Stimulated activated naive B cell treated with anti-CD40 and anti-IgM and Interleukin-4, amounts not matched to agents 10 μg/mL and 1 μg/mL and 100 μg/mL, for 72 hours (primary cell): Measurements from ENCODE around the gene CCDC13.

Experiments used
- ATAC-seq, 2 donors: fragments of 150-1000 bp; cut with Tn5 transposase; replicated peaks; 2 replicates each; pipeline ENCODE4 v1.10.0; 2021; ENCODE audit warnings: moderate library complexity in 1 of 2
- DNase-seq: peaks from one replicate; pipeline ENCODE4 v3.0.0; 2021
- H3K27ac Mint-ChIP-seq: one replicate; pipeline ENCODE4 v1.8.0; 2022; ENCODE audit warnings: mild to moderate bottlenecking, mixed read lengths
- H3K27me3 Mint-ChIP-seq, 2 donors: one replicate each; pipeline ENCODE4 v1.8.0; 2022; ENCODE audit warnings: mixed read lengths in 2 of 2
- H3K36me3 Mint-ChIP-seq, 2 donors: one replicate each; pipeline ENCODE4 v1.8.0; 2022; ENCODE audit warnings: mixed read lengths in 2 of 2, mild to moderate bottlenecking in 1 of 2
- H3K4me1 Mint-ChIP-seq, 2 donors: one replicate each; pipeline ENCODE4 v1.8.0; 2022; ENCODE audit warnings: mixed read lengths in 2 of 2, mild to moderate bottlenecking in 1 of 2
- H3K4me3 Mint-ChIP-seq, 2 donors: one replicate each; pipeline ENCODE4 v1.8.0; 2022; ENCODE audit warnings: mild to moderate bottlenecking in 2 of 2, mixed read lengths in 2 of 2, moderate library complexity in 1 of 2
- H3K9me3 Mint-ChIP-seq, 2 donors: one replicate each; pipeline ENCODE4 v1.8.0; 2022; ENCODE audit warnings: mixed read lengths in 2 of 2, mild to moderate bottlenecking in 1 of 2

The CCDC13 gene

DNA sequence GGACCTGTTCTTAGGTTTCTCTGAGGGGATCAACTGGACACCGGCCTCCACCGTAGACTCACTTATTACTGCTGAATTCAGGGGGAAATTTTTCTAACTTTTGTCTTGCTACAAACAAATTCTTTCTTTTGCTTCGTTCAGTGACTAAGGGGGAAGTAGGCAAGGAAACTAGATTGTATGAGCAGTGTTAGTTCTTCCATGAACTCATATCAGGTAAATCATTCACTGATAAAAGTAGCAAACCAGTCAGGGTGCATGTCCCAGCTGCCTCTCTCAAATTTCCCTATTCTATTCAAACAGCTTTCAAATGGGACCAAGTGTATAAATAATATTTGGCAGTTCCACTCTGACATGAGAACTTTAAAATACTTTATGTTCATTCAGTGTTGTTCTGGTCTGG is 7.3 kb upstream of the CCDC13 start:
- Mint-ChIP-seq H3K27me3 (no peaks in the 10 kb centered on the region), H3K27ac (no peak overlapping the region), H3K9me3 (no peaks in the 10 kb centered on the region), H3K4me1 (peaks cover 0 to 13% of the 10 kb centered on the region in 2 donors), H3K4me3 (no peak overlapping the region), H3K36me3 (peaks cover 9% of the 10 kb centered on the region in 2 donors)
- peak; percentile 45 to 56 for ATAC-seq
- no peak for DNase-seq

DNA sequence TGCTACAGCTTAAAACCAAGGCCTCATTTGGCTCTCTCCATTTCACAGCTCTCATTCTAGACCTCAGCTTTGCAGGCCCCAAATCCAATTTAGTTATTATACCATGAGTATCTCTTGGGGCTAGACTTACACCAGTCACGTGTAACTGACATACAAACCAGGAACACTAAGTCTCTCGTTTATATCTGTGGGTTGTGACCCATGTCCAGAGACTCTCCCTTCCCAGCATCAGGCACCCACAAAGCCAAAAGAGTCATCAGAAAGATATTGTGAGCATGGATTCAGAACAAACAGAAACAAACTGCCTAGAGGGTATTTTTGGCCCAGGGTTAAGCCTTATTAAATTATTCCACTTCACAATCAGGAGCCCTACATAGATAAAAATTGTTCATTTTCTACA is 5.6 kb upstream of the CCDC13 start:
- no peaks in the 10 kb centered on the region for H3K27me3 Mint-ChIP-seq
- no peak overlapping the region for H3K4me3 Mint-ChIP-seq
- H3K9me3 Mint-ChIP-seq, result no peaks in the 10 kb centered on the region
- peaks cover 9% of the 10 kb centered on the region in 2 donors for H3K36me3 Mint-ChIP-seq
- H3K27ac Mint-ChIP-seq, result no peak overlapping the region
- peaks cover 0 to 13% of the 10 kb centered on the region in 2 donors for H3K4me1 Mint-ChIP-seq
- ATAC-seq, result no peak
- DNase-seq, result no peak

DNA sequence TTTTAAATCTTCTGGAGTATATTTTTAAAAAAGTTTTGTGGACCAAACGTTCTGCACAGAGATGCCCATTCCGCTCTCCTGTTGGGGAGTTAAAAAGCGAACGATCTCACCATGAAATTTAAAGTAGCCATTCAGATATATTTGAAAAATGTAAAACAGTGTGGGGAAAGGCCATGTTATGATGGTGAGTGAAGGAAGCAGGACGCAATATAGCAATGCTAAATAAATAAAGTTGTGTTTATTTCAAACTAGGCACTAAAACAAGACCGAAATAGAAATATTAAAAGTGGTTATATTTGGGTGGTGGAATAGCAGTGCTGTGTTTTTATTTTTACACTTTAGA is 327 bp upstream of the CCDC13 start:
- peaks cover 5 to 8% of the 10 kb centered on the region in 2 donors for H3K4me1 Mint-ChIP-seq

DNA sequence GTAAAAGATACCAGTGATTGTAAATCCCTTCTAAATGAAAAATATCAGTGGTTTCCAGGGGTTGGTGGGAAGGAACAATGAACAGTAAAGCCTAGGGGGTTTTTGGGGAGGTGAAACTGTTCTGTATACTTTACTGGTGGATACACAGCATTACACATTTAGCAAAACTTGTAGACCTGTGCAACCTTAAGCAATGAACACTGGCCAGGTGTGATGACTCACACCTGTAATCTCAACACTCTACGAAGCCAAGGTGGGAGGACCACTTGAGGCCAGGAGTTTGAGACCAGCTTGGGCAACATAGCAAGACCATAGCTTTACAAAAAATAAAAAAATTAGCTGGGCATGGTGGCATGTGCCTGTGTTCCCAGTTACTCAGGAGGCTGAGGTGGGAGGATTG is 1.8 kb downstream of the CCDC13 start:
- no peaks in the 10 kb centered on the region for H3K27me3 Mint-ChIP-seq
- peaks cover 5 to 8% of the 10 kb centered on the region in 2 donors for H3K4me1 Mint-ChIP-seq
- DNase-seq (no peak), ATAC-seq (no peak)
- H3K9me3 Mint-ChIP-seq, result peaks cover 5 to 6% of the 10 kb centered on the region in 2 donors
- H3K27ac Mint-ChIP-seq, result no peak overlapping the region
- H3K36me3 Mint-ChIP-seq, result peaks cover 0 to 5% of the 10 kb centered on the region in 2 donors
- no peak overlapping the region for H3K4me3 Mint-ChIP-seq

More for the DNA sequence above, 327 bp upstream of the CCDC13 start:
- Mint-ChIP-seq H3K4me3 (peak overlapping the region; percentile 76 to 82), H3K27ac (peak overlapping the region; percentile 97), H3K27me3 (no peaks in the 10 kb centered on the region), H3K9me3 (peaks cover 5 to 6% of the 10 kb centered on the region in 2 donors), H3K36me3 (peaks cover 0 to 5% of the 10 kb centered on the region in 2 donors)
- ATAC-seq (peak; percentile 16 to 19), DNase-seq (no peak)

DNA sequence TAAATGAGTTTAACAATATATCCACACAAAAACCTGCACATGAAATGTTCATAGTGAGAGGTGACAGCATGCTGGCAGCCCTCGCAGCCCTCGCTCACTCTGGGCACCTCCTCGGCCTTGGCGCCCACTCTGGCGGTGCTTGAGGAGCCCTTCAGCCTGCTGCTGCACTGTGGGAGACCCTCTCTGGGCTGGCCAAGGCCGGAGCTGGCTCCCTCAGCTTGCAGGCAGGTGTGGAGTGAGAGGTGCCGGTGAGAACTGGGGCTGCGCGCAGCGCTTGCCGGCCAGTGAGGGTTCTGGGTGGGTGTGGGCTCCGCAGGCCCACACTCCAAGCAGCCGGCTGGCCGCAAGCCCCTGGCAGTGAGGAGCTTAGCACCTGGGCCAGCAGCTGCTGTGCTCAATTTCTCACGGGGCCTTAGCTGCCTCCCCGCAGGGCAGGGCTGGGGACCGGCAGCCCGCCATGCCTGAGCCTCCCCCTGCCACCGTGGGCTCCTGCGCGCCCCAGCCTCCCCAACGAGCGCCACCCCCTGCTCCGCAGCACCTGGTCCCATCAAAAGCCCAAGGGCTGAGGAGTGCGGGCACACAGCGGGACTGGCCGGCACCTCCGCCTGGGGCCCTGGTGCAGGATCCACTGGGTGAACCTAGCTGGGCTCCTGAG is 3.4 kb downstream of the CCDC13 start:
- ATAC-seq, result no peak
- no peak for DNase-seq
- Mint-ChIP-seq H3K4me1 (peaks cover 5 to 8% of the 10 kb centered on the region in 2 donors), H3K27me3 (peaks cover 5 to 6% of the 10 kb centered on the region in 2 donors), H3K36me3 (peaks cover 0 to 5% of the 10 kb centered on the region in 2 donors), H3K4me3 (no peak overlapping the region), H3K9me3 (peaks cover 5 to 6% of the 10 kb centered on the region in 2 donors), H3K27ac (no peak overlapping the region)

DNA sequence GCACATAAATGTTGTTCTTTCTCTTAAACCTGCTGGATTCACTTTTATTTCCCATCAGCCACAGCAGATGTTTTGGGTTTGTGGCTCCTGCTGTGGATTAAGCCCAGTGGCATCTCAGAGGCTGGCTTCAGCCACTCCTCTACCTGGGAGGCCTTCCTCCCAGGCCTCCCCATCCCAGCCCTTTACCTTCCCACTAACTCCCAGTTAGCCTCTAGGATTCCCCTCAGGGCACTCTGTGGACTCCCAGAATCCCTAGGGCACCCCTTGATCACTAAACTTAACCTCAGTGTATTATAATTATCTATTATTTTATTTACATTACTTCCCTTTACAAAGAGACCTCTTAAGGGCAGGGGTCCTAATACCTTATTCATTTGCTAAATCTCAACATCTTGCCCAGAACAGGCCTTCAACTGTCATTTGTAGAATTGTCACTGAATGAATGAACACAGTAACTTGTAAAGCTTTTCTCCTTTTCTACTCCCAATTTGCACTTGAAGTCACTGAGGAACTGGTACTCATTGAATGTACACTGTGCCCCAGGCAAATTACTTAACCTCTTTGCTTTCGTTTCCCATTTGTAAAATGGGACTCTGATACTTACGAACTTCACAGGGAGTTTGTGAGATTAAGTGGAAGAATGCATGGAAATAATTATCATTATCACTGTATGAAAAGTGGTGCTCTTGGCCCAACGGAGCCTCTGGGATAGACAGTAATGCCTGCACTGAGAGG is 8.3 kb downstream of the CCDC13 start:
- Mint-ChIP-seq H3K4me3 (no peak overlapping the region), H3K36me3 (no peaks in the 10 kb centered on the region), H3K27ac (no peak overlapping the region), H3K9me3 (no peaks in the 10 kb centered on the region), H3K4me1 (peaks cover 0 to 7% of the 10 kb centered on the region in 2 donors), H3K27me3 (peaks cover 5 to 6% of the 10 kb centered on the region in 2 donors)
- DNase-seq, result no peak
- no peak for ATAC-seq

DNA sequence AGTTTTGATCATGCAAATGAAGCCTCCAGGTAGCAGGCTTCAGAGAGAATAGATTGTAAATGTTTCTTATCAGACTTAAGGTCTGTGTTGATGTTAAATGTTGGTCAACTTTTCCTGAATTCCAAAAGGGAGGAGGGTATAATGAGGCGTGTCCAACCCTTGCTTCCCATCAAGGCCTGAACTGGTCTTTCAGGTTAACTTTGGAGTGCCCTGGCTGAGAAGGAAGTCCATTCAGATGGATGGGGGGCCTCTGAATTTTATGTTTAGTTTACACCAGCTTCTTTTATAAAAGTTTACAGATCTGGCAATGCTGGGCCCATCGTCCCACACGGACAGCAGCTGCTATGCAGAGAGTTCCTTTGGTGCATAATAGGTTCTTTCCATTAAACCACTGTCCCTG is 8.9 kb downstream of the CCDC13 start:
- no peaks in the 10 kb centered on the region for H3K9me3 Mint-ChIP-seq
- H3K27ac Mint-ChIP-seq, result no peak overlapping the region
- peaks cover 5 to 6% of the 10 kb centered on the region in 2 donors for H3K27me3 Mint-ChIP-seq

DNA sequence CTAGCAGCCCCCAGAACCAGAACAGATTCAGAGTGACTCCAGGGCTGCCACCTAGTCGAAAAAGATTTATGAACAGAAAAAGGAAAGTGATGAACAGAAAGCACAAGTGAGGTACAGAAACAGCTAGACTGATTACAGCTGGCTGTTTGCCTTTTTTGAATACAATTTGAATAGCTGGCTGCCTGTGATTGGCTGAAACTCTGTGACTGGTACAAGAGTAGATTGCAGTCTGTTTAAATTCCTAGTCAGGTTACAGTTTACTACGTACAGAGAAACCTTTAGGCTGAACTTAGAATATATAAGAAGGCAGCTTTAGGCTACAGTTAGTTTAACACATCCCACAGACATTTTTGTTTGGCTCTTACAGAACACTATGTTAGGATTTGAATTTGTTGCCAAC is 10.0 kb downstream of the CCDC13 start:
- no peak for DNase-seq
- Mint-ChIP-seq H3K4me1 (peaks cover 0 to 7% of the 10 kb centered on the region in 2 donors), H3K36me3 (no peaks in the 10 kb centered on the region), H3K4me3 (no peak overlapping the region), H3K9me3 (no peaks in the 10 kb centered on the region), H3K27me3 (peaks cover 9% of the 10 kb centered on the region in 2 donors), H3K27ac (no peak overlapping the region)
- ATAC-seq, result no peak

More for the DNA sequence above, 8.9 kb downstream of the CCDC13 start:
- DNase-seq (no peak), ATAC-seq (no peak)
- H3K36me3 Mint-ChIP-seq, result no peaks in the 10 kb centered on the region
- peaks cover 0 to 7% of the 10 kb centered on the region in 2 donors for H3K4me1 Mint-ChIP-seq
- no peak overlapping the region for H3K4me3 Mint-ChIP-seq

DNA sequence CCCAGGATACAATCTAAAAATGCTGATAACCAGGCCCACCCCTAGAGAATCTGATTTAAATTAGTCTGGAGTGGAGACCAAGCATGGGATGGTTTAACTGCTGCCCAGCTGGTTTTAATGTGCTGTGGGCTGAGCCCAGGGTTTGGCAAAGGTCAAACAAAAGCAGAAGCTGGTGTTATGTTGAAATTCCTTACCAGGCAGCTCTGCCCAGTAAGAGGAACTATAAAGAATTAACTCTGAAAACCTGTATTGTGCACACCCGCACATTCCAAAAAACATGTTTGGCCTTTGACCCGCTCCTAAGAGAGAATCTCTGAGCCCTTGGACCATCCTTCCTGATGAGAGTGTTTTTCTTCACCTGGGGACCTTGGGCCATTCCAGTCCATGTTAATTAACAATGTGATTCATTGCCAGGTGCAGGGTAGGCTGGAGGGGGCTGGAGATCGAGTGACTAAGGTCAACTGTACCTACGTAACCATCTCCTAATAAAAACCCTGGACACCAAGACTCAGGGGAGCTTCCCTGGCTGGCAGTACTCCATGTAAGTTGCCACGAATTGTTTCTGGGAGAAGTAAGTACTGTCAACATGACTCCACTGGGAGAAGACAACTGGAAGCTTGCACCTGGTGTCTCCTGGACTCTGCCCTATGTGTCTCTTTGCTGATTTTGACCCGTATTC is 10.9 kb downstream of the CCDC13 start:
- no peak for DNase-seq
- Mint-ChIP-seq H3K9me3 (no peaks in the 10 kb centered on the region), H3K27ac (no peak overlapping the region), H3K36me3 (no peaks in the 10 kb centered on the region), H3K27me3 (peaks cover 9 to 12% of the 10 kb centered on the region in 2 donors), H3K4me1 (peaks cover 0 to 7% of the 10 kb centered on the region in 2 donors), H3K4me3 (no peak overlapping the region)
- ATAC-seq, result peak; percentile 65 to 72

DNA sequence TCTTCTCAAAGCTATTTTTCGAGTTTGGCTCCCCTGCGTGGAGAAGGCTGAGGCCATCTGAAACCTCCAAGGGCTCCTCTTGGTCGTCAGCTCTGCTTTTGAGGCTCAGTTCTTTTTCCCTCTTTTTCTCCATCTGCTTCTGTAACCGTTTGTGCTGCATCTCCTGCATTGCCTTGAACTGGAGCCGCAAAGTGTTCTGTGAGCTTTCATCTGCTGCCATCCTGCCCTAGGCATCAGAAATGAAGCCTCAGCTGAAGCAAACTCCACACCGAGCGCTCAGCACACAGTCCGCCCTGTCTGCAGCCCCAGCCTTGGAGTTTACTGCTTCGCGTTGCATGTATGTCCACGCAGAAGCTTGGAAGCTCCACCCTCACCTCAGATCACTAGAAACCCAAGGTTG is 14.9 kb downstream of the CCDC13 start:
- DNase-seq (no peak), ATAC-seq (no peak)
- no peaks in the 10 kb centered on the region for H3K36me3 Mint-ChIP-seq
- peaks cover 4 to 7% of the 10 kb centered on the region in 2 donors for H3K27me3 Mint-ChIP-seq
- no peaks in the 10 kb centered on the region for H3K9me3 Mint-ChIP-seq
- no peak overlapping the region for H3K27ac Mint-ChIP-seq
- H3K4me3 Mint-ChIP-seq, result no peak overlapping the region
- H3K4me1 Mint-ChIP-seq, result peaks cover 0 to 7% of the 10 kb centered on the region in 2 donors

DNA sequence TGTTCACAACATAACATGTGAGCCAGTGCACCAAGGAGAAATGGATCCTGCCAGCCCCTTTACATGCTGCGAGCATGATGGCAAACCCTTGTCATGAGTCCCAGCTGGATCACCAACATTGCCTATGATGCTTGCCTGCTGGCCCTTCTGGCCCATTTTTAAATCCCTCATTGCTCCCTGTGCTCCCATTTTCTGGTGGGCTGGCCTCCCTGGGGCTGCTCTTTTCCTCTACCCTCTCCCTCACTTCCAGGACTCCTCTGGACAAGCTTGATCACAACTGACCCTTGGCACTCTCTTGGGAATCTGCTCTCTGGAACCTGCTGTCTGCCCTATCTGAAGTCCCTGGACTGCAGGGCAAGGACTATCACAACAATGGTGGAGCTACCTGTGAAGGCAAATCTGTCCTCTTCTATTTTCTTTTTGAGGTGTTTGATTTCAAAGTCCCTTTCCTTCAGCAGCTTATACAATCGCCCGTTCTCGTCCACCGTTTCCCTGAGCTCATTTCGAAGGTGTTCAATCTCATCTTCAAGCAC is 16.3 kb downstream of the CCDC13 start:
- no peak overlapping the region for H3K4me3 Mint-ChIP-seq

DNA sequence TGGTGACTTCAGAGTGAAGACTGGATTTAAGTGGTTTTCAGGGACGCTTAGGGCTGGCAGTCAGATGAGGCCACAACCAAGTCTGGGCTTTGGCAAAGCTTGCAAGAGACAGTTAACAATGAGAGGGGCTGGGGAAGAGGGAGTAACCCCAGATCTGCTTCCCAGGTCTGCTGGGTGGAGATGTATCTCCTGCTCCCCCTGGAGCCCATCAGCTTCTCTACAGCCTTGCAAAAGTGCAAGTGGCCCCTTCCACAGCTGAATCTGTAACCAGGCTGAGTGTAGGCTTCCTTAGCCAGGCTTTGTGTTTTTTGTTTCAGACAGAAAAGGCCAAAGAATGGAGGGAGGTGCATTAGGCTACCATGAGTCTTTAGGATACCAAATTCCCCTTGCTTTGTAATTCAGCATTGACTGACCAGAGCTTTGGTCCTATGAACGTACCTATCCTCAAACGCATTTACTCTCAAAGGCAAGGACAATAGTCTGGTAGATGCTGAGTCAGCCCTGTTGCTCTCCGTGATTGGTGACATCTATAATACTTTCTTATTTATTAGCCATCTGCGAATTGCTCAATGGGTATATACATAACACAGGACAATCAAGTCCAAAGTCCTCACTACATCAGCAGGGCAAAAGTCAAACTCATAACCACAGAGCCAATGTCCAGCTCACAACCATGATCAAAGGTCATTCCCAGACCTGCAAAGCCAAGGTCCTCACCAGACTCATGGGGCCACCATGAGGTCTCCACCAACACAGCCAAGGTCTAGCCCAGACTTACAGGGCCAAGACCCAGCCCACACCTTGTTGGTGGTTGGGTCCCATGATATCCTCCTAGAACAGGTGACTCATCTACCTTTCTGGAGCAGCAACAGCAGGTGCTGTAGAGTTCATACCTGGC is 17.1 kb downstream of the CCDC13 start:
- Mint-ChIP-seq H3K36me3 (peaks cover 0 to 2% of the 10 kb centered on the region in 2 donors), H3K27me3 (peaks cover 4 to 7% of the 10 kb centered on the region in 2 donors), H3K9me3 (no peaks in the 10 kb centered on the region), H3K4me3 (no peak overlapping the region), H3K27ac (no peak overlapping the region), H3K4me1 (no peaks in the 10 kb centered on the region)
- DNase-seq (no peak), ATAC-seq (peak in 1 of 2 donors; percentile 45)

More for the DNA sequence above, 16.3 kb downstream of the CCDC13 start:
- Mint-ChIP-seq H3K27me3 (peaks cover 4 to 7% of the 10 kb centered on the region in 2 donors), H3K4me1 (peaks cover 0 to under 1% of the 10 kb centered on the region in 2 donors), H3K9me3 (no peaks in the 10 kb centered on the region), H3K27ac (no peak overlapping the region), H3K36me3 (no peaks in the 10 kb centered on the region)
- DNase-seq (no peak), ATAC-seq (no peak)

DNA sequence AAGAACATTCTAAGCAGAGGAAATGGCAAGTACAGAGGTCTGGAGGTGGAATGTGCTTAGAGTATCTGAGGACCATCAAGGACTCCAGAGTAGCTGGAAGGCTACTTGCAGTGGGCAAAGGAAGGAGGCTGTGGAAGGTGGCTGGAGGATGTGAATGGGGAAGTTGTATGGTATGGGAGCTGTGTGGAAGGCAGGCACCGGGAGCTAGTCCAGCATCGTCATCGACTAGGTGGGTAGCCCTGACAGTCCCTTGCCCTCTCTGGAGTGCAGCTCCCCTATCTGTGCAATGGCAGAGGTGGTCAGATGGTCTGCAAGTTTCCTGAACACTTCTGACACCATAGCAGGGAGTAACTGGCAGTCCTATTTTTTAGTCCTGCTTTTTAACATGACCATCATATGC is 19.3 kb downstream of the CCDC13 start:
- Mint-ChIP-seq H3K27me3 (peaks cover 4 to 7% of the 10 kb centered on the region in 2 donors), H3K4me1 (peaks cover 0 to 3% of the 10 kb centered on the region in 2 donors), H3K36me3 (peaks cover 0 to 2% of the 10 kb centered on the region in 2 donors), H3K27ac (no peak overlapping the region), H3K9me3 (no peaks in the 10 kb centered on the region), H3K4me3 (no peak overlapping the region)
- ATAC-seq (no peak), DNase-seq (no peak)
